Transverse colon (tissue), 4 donors: ENCODE data around the gene SPTB. TPM values are rescaled to one million over a fixed set of nuclear protein-coding genes. Genes with fewer than 3 reads are reported as not detected.

Experiments used
- DNase-seq: peaks from one replicate; pipeline ENCODE4 v3.0.0-alpha.2; 2019
- H3K27ac ChIP-seq, 4 donors: fragments of 200-600 bp; sonication (generic); 2 replicates each; pipeline ENCODE4 v1.5.1; 2016 to 2018; ENCODE audit warnings: inconsistent platforms in 4 of 4
- H3K27me3 ChIP-seq: fragments of 200-600 bp; sonication (generic); 2 replicates; pipeline ENCODE4 v1.5.1; 2017; ENCODE audit warnings: inconsistent platforms
- H3K36me3 ChIP-seq, 4 donors: fragments of 200-600 bp; sonication (generic); 2 replicates each; pipeline ENCODE4 v1.5.1; 2017 to 2019; ENCODE audit warnings: inconsistent platforms in 4 of 4
- H3K4me1 ChIP-seq, 4 donors: fragments of 200-600 bp; sonication (generic); 2 replicates each; pipeline ENCODE4 v1.5.1; 2017 to 2020; ENCODE audit warnings: inconsistent platforms in 4 of 4
- H3K4me3 ChIP-seq, 4 donors: fragments of 200-600 bp; sonication (generic); 1 replicate in 1 of 4; 2 replicates in 3 of 4; pipeline versions ENCODE4 v1.5.1 to v1.6.1; 2017 to 2019; ENCODE audit warnings: inconsistent platforms in 4 of 4
- H3K9me3 ChIP-seq, 2 donors: fragments of 200-600 bp; sonication (generic); 2 replicates each; pipeline ENCODE4 v1.5.1; 2017 to 2019; ENCODE audit warnings: inconsistent platforms in 2 of 2
- EP300 ChIP-seq: sonication (generic); formaldehyde crosslinking; IDR thresholded peaks from one replicate; pipeline ENCODE4 v1.6.1; 2017; ENCODE audit warnings: antibody characterized with exemption, low read depth
- POLR2A ChIP-seq: fragments of 450-650 bp; IDR thresholded peaks from one replicate; pipeline ENCODE4 v1.6.1; 2016; ENCODE audit warnings: antibody characterized with exemption, mild to moderate bottlenecking, moderate library complexity
- POLR2AphosphoS5 ChIP-seq, 3 donors: sonication (generic); formaldehyde crosslinking; IDR thresholded peaks; one replicate each; pipeline ENCODE4 v1.6.1; 2016; ENCODE audit warnings: antibody characterized with exemption in 3 of 3
- WGBS, 2 donors: methylation state at CpG; one replicate each; pipeline ENCODE4 v1.1.5; 2018; ENCODE audit warnings: low coverage in 1 of 2; 5-methylcytosine and 5-hydroxymethylcytosine counted together
- in situ Hi-C, 4 donors: fragments of 200-750 bp; cut with MboI; loops; one replicate each; pipeline versions ENCODE4 v1.15.0 to v1.15.1; 2017; ENCODE audit warnings: low sequenced_read_pairs in 3 of 4, low pct_ligation_motif_present in 1 of 4, low pct_unique_long_range_greater_than_20kb in 1 of 4
- intact Hi-C: fragments of 100-400 bp; cut with DNase I; formaldehyde crosslinking; loops from one replicate; pipeline ENCODE4 v1.15.1; 2023; ENCODE audit warnings: low total_unique reads
- total RNA-seq, 4 donors: library from RNA; depleted of rRNA; stranded (reverse); fragments of >200 nt; gene quantifications; one replicate each; pipeline ENCODE4 v1.1.0, GENCODE V29; 2016
- TF ChIP-seq, protein P1 (sequence below), 5 experiments: fragments of 200-600 bp in 3 of 5; fragments of 450-650 bp in 2 of 5; sonication (generic) in 3 of 5; IDR thresholded peaks; 1 replicate in 2 of 5; 2 replicates in 3 of 5; pipeline ENCODE4 v1.5.1; 2016 to 2017; ENCODE audit warnings: antibody characterized with exemption in 5 of 5, inconsistent platforms in 3 of 5, mild to moderate bottlenecking in 2 of 5, moderate library complexity in 1 of 5

The SPTB gene
- total RNA-seq, 4 donors from 2014 or later, result 0.20 to 0.96 (median 0.58) TPM

DNA sequence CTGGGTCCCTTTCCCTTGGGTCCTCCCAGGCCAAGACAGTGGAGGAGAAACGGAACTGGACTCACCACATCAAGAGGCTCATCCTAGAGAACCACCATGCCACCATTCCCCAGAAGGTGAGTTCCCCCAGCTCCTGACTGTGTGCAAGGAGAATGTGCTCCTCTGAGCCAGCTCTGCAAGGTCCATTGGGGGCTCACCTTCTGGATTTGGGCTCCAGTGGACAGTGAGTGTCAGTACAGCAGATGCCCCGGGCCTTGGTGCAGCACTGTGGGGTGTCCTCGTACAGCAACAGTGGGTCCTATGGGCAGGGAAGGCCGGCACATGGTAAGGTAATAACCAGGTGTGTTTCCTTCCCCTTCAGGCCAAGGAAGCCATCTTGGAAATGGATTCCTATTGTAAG lies 147.6 kb downstream of the SPTB start:
- Histone ChIP-seq H3K4me1 (peaks cover 3 to 45% (median 23%) of the 10 kb centered on the region in 4 donors), H3K27me3 (no peaks in the 10 kb centered on the region), H3K9me3 (no peaks in the 10 kb centered on the region), H3K36me3 (peaks cover 0 to 43% (median 21%) of the 10 kb centered on the region in 4 donors), H3K27ac (no peak overlapping the region), H3K4me3 (no peak overlapping the region)
- in situ Hi-C loops, result no loop called here
- DNase-seq, result no peak
- TF ChIP-seq EP300, result no peak
- no peak for TF ChIP-seq POLR2A
- no peak for TF ChIP-seq POLR2AphosphoS5 (IDR thresholded peaks at IDR 0.05)
- TF ChIP-seq, protein P1, sequence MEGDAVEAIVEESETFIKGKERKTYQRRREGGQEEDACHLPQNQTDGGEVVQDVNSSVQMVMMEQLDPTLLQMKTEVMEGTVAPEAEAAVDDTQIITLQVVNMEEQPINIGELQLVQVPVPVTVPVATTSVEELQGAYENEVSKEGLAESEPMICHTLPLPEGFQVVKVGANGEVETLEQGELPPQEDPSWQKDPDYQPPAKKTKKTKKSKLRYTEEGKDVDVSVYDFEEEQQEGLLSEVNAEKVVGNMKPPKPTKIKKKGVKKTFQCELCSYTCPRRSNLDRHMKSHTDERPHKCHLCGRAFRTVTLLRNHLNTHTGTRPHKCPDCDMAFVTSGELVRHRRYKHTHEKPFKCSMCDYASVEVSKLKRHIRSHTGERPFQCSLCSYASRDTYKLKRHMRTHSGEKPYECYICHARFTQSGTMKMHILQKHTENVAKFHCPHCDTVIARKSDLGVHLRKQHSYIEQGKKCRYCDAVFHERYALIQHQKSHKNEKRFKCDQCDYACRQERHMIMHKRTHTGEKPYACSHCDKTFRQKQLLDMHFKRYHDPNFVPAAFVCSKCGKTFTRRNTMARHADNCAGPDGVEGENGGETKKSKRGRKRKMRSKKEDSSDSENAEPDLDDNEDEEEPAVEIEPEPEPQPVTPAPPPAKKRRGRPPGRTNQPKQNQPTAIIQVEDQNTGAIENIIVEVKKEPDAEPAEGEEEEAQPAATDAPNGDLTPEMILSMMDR (IDR thresholded peaks at IDR 0.05), result no peak
- WGBS, 2 donors, result 90% methylated on average over 4 of the region's 4 CpGs; no CpG with 5 or more reads in 1 of the 2 donors
- intact Hi-C loops, result no loop called here

DNA sequence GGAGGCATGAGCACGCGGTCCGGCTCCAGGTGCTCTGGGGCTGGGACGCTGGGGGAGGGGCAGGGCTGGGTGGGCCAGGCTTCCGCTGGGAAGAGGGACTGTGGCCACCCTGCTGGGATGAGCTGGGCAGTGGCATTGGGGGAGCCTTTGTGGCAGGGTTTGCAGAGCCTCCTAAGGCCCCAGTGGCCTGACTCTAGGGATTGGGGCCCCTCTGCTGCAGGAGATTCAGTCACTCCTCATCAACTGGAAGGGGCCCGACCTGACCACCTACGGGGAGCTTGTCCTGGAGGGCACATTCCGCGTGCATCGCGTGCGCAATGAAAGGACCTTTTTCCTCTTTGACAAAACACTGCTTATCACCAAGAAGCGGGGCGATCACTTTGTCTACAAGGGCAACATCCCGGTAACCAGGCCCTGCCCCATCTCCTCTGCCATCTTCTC lies 148.5 kb downstream of the SPTB start:
- Histone ChIP-seq H3K9me3 (no peaks in the 10 kb centered on the region), H3K27me3 (no peaks in the 10 kb centered on the region), H3K4me3 (no peak overlapping the region), H3K27ac (no peak overlapping the region), H3K36me3 (peaks cover 0 to 43% (median 21%) of the 10 kb centered on the region in 4 donors), H3K4me1 (peaks cover under 1 to 45% (median 24%) of the 10 kb centered on the region in 4 donors)
- intact Hi-C loops, result no loop called here
- no peak for TF ChIP-seq EP300
- TF ChIP-seq POLR2AphosphoS5 (IDR thresholded peaks at IDR 0.05), result no peak
- TF ChIP-seq, protein P1 (IDR thresholded peaks at IDR 0.05), result no peak
- TF ChIP-seq POLR2A, result no peak
- DNase-seq, result no peak
- in situ Hi-C loops, result no loop called here
- 86 to 93% methylated on average over 9 to 15 of the region's 15 CpGs for WGBS, 2 donors

DNA sequence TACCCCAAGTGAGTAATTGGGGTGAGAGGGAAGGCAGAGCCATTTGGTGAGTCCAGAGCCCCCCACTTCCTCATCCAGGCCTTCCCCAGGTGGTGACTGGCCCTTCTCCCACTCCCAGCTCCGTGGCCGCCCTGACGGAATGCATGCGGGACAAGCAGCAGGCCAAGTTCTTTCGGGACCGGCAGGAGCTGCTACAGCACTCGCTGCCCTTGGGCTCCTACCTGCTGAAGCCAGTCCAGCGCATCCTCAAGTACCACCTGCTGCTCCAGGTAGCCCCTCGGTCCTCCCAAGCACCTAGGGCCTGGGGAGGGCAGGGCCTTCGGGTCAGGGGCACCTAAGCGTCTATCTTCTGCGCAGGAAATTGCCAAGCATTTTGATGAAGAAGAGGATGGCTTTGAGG lies 149.0 kb downstream of the SPTB start:
- Histone ChIP-seq H3K36me3 (peaks cover 0 to 43% (median 21%) of the 10 kb centered on the region in 4 donors), H3K27me3 (no peaks in the 10 kb centered on the region), H3K9me3 (no peaks in the 10 kb centered on the region), H3K4me3 (no peak overlapping the region), H3K27ac (no peak overlapping the region), H3K4me1 (peaks cover 5 to 45% (median 26%) of the 10 kb centered on the region in 4 donors)
- intact Hi-C loops, result no loop called here
- no peak for DNase-seq
- 89% methylated on average over 12 of the region's 12 CpGs; no CpG with 5 or more reads in 1 of the 2 donors for WGBS, 2 donors
- TF ChIP-seq POLR2AphosphoS5 (IDR thresholded peaks at IDR 0.05) (no peak), POLR2A (no peak)
- in situ Hi-C loops, result no loop called here

DNA sequence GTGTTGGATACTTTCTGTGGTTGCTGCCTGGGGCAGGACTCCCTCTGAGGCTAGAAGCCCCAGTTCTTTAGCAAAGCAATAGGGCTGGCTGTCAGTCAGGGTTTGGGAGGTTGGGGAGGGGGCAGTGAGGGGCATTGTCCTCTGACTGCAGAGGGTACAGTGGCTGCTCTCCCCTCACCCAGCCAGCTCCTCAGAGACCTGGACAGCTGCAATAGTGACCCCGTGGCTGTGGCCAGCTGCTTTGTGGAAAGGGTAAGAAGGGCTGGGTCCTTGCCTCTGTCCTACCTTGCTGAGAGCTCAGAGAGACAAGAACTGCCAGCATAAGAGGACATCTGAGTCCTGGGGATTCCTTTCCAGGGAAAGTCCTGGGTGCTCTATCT lies 149.7 kb downstream of the SPTB start:
- no peaks in the 10 kb centered on the region for H3K27me3 ChIP-seq
- no peak for TF ChIP-seq POLR2AphosphoS5 (IDR thresholded peaks at IDR 0.05)
- no peak for TF ChIP-seq POLR2A
- TF ChIP-seq EP300, result no peak
- TF ChIP-seq, protein P1 (IDR thresholded peaks at IDR 0.05), result no peak
- H3K4me1 ChIP-seq, result peaks cover 11 to 45% (median 29%) of the 10 kb centered on the region in 4 donors
- H3K27ac ChIP-seq, result no peak overlapping the region
- in situ Hi-C loops, result no loop called here
- H3K36me3 ChIP-seq, result peaks cover 0 to 43% (median 21%) of the 10 kb centered on the region in 4 donors
- DNase-seq, result no peak
- no peaks in the 10 kb centered on the region for H3K9me3 ChIP-seq
- intact Hi-C loops, result no loop called here
- H3K4me3 ChIP-seq, result no peak overlapping the region
- WGBS, 2 donors, result 100% methylated on average over 1 of the region's 1 CpG; no CpG with 5 or more reads in 1 of the 2 donors
